ENCODE data around the gene HOXA7.

Gene HOXA7

GRCh38 chr7:27106181-27106900, 50.1 kb downstream of the HOXA7 start:
- TF ChIP-seq CTCF (IDR thresholded peaks at IDR 0.05; ENCODE audit: extremely low read depth, insufficient read depth, missing control alignments): no peak
- in situ Hi-C loops (cut with MboI; ENCODE audit: low pct_unique_long_range_greater_than_20kb, low sequenced_read_pairs, unreplicated experiment): no loop called here
- no peak for DNase-seq (ENCODE audit: low spot score)

DNA sequence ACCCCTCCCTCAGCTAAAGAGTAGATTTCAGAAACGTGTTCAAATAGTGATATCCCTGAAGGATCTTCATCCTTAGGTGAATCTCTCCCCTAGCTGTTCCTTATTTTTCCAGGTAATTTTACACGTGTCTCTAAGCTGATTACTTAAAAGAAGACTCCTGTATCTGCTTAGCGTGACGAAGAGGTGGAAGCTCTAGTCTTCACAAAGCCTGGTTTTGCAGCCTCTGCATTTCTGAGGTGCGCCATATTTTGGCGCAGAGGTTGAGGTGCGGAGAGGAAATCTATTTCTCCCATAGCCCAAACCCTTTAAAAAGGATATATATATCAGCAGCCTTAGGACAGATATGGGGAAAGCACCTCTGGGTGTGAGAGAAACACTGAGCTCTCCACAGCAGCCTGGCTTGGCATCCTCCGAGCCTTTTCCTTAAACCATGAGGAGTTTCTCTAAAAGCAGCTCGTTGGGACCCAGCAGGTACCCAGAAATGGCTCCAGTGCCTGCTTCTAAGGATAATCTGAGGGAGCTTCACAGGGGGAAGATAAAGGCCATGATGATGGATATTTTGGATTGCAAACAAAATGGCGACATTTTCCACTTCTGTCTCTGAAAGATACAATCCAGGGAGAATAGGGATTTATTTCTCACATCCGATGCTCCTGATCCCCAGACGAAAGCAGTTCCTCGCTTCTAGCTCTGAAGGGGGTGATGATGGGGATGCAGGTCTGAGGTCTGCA, 51.0 kb downstream of the HOXA7 start:
- no peak for DNase-seq (ENCODE audit: low spot score)
- in situ Hi-C loops (cut with MboI; ENCODE audit: low pct_unique_long_range_greater_than_20kb, low sequenced_read_pairs, unreplicated experiment): no loop called here
- no peak for TF ChIP-seq CTCF (IDR thresholded peaks at IDR 0.05; ENCODE audit: extremely low read depth, insufficient read depth, missing control alignments)

DNA sequence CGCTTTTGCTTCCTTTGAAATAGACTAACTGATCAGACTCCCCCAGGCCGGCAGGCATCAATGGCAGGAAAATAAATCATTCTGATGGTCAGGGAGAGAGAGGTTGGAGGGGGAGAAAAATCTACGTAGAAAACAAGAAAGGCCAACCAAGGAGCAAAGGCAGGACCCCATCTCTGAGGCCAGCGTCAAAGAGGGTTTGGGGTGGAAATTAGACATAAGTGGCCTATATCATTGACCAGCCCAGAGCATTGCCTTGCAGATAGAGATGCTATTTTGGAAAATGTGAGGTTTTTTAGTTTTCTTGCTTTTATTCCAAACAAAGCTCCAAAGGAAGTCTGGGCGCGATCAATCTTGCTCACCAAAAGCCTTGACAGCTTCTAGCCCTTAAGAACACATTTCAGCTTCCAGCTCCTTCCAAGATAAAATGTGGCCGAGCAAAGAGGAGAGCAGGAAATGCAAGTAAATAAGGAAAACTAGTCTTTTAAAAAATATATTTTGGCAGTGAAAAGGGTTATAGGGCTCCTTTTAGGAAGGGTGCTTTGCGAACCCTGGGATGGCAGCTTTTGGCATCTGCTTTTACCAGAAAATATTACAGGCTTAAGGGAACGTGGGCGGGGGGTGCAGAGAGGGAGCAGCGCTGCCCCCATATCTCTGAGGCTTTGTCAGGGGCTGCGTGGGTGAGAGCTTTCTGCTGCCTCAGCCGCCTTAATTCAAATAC, 52.0 kb downstream of the HOXA7 start:
- in situ Hi-C loops (cut with MboI; ENCODE audit: low pct_unique_long_range_greater_than_20kb, low sequenced_read_pairs, unreplicated experiment): no loop called here
- no peak for DNase-seq (ENCODE audit: low spot score)
- TF ChIP-seq CTCF (IDR thresholded peaks at IDR 0.05; ENCODE audit: extremely low read depth, insufficient read depth, missing control alignments): no peak
